ENCODE results near the gene CABP4. TPM values are rescaled to one million over a fixed set of nuclear protein-coding genes. Genes with fewer than 3 reads are reported as not detected.
A peak's percentile ranks its signal among the peaks of the same experiment; 100 is the strongest.

The CABP4 gene
- total and polyA plus RNA-seq, 10 of the 15 experiments (the other 5 are each of a cell fraction or from before 2014, with no cell fraction given), result 0.04 to 0.41 (median 0.14) TPM; not detected in 2

- TF ChIP-seq, protein P1, sequence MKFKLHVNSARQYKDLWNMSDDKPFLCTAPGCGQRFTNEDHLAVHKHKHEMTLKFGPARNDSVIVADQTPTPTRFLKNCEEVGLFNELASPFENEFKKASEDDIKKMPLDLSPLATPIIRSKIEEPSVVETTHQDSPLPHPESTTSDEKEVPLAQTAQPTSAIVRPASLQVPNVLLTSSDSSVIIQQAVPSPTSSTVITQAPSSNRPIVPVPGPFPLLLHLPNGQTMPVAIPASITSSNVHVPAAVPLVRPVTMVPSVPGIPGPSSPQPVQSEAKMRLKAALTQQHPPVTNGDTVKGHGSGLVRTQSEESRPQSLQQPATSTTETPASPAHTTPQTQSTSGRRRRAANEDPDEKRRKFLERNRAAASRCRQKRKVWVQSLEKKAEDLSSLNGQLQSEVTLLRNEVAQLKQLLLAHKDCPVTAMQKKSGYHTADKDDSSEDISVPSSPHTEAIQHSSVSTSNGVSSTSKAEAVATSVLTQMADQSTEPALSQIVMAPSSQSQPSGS (IDR thresholded peaks at IDR 0.05; ENCODE audit: low read length), result no peak
- TF ChIP-seq HDAC6 (IDR thresholded peaks at IDR 0.05; ENCODE audit: unreplicated experiment), result no peak
- no peak for TF ChIP-seq HDAC2 (IDR thresholded peaks at IDR 0.05)
- TF ChIP-seq ZNF24 (IDR thresholded peaks at IDR 0.05), result no peak
- TF ChIP-seq, protein P2, sequence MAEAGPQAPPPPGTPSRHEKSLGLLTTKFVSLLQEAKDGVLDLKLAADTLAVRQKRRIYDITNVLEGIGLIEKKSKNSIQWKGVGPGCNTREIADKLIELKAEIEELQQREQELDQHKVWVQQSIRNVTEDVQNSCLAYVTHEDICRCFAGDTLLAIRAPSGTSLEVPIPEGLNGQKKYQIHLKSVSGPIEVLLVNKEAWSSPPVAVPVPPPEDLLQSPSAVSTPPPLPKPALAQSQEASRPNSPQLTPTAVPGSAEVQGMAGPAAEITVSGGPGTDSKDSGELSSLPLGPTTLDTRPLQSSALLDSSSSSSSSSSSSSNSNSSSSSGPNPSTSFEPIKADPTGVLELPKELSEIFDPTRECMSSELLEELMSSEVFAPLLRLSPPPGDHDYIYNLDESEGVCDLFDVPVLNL (IDR thresholded peaks at IDR 0.05; ENCODE audit: low read depth, low read length), result no peak
- 0 out of 2 replicates have a peak, but pooled peaks have one; percentile 46 for TF ChIP-seq TARDBP (IDR thresholded peaks at IDR 0.05; ENCODE audit: borderline replicate concordance)
- TF ChIP-seq ZNF207 (IDR thresholded peaks at IDR 0.05; ENCODE audit: borderline replicate concordance), result peak; percentile 69; the same call in 1 of the 2 replicates
- no peak for TF ChIP-seq RUNX3 (IDR thresholded peaks at IDR 0.05; ENCODE audit: low read length)
- no peak for TF ChIP-seq MTA3 (IDR thresholded peaks at IDR 0.05; ENCODE audit: borderline replicate concordance, low read length)
- peak; percentile 78 for TF ChIP-seq POLR2AphosphoS2 (IDR thresholded peaks at IDR 0.05; ENCODE audit: low read depth, low read length)
- no peak for TF ChIP-seq MEF2B (IDR thresholded peaks at IDR 0.05; ENCODE audit: partially characterized antibody, poor library complexity, severe bottlenecking)
- peak; percentile 97 for TF ChIP-seq POLR2AphosphoS5 (IDR thresholded peaks at IDR 0.05; ENCODE audit: low read length)
- TF ChIP-seq STAT1 (conservative IDR thresholded peaks at IDR 0.05), result no peak
- TF ChIP-seq RELA (IDR thresholded peaks at IDR 0.05; ENCODE audit: borderline replicate concordance, partially characterized antibody), result no peak
- no peak for TF ChIP-seq EZH2 (IDR thresholded peaks at IDR 0.05; ENCODE audit: borderline replicate concordance, control insufficient read depth, low read depth, low read length)
- TF ChIP-seq RCOR1 (conservative IDR thresholded peaks at IDR 0.05; ENCODE audit: low read depth, low read length), result no peak
- TF ChIP-seq GATAD2B (conservative IDR thresholded peaks at IDR 0.05; ENCODE audit: low read depth), result peak; percentile 51; the same call in 1 of the 2 replicates
- no peak for TF ChIP-seq MYB (IDR thresholded peaks at IDR 0.05; ENCODE audit: borderline replicate concordance, low read depth, low read length)
- TF ChIP-seq, protein P3, sequence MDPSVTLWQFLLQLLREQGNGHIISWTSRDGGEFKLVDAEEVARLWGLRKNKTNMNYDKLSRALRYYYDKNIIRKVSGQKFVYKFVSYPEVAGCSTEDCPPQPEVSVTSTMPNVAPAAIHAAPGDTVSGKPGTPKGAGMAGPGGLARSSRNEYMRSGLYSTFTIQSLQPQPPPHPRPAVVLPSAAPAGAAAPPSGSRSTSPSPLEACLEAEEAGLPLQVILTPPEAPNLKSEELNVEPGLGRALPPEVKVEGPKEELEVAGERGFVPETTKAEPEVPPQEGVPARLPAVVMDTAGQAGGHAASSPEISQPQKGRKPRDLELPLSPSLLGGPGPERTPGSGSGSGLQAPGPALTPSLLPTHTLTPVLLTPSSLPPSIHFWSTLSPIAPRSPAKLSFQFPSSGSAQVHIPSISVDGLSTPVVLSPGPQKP (IDR thresholded peaks at IDR 0.05; ENCODE audit: low read depth, low read length), result peak; percentile 14; the same call in 1 of the 2 replicates
- TF ChIP-seq BCL3 (IDR thresholded peaks at IDR 0.05; ENCODE audit: borderline replicate concordance, insufficient read depth, low read depth, low read length, poor library complexity, severe bottlenecking), result no peak
- TF ChIP-seq CHD2 (IDR thresholded peaks at IDR 0.05; ENCODE audit: borderline replicate concordance, low read depth, low read length), result peak; percentile 79
- TF ChIP-seq DPF2 (IDR thresholded peaks at IDR 0.05), result peak; percentile 64
- TF ChIP-seq HSF1 (IDR thresholded peaks at IDR 0.05; ENCODE audit: low read depth, low read length), result no peak
Observed at GRCh38 chr11:67437082-67437808, 17.9 kb upstream of the CABP4 start, which contains the start of gene PTPRCAP (continued).

Data from GM12878 (cell line).